Measurements from ENCODE around the gene TRIM7.

The TRIM7 gene

DNA sequence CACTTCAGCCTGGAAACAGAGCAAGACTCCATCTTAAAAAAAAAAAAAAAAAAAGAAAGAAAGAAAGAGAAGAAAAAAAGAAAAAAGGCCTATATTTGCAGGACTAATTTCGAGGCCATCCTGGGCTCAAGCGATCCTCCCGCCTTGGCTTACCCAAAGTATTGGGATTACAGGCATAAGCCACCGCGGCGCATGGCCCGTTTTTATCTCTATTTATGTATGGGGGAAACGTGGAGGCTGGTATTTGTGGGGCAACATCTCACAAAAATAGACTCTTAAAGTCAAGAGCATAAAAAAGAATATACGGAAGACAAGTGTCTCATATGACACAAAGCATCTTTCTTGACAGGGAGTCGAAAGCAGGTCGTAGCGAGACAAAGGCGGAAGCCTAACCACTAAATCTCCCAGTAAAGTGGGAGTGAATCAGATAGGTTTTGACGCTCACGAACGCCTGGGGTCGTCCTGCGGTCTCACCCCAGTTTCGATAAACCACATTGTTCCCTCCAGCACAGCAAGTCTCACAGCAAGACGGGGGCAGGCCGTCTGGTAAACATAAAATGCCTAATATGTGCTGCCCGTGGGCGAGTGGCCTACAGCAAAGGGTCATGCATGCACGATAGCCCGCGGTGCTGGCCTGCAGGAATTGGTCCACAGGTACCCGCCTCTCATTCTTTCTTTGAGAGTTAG, 16.3 kb upstream of the TRIM7 start:
- TF ChIP-seq, protein P1, sequence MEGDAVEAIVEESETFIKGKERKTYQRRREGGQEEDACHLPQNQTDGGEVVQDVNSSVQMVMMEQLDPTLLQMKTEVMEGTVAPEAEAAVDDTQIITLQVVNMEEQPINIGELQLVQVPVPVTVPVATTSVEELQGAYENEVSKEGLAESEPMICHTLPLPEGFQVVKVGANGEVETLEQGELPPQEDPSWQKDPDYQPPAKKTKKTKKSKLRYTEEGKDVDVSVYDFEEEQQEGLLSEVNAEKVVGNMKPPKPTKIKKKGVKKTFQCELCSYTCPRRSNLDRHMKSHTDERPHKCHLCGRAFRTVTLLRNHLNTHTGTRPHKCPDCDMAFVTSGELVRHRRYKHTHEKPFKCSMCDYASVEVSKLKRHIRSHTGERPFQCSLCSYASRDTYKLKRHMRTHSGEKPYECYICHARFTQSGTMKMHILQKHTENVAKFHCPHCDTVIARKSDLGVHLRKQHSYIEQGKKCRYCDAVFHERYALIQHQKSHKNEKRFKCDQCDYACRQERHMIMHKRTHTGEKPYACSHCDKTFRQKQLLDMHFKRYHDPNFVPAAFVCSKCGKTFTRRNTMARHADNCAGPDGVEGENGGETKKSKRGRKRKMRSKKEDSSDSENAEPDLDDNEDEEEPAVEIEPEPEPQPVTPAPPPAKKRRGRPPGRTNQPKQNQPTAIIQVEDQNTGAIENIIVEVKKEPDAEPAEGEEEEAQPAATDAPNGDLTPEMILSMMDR (IDR thresholded peaks at IDR 0.05), result no peak

DNA sequence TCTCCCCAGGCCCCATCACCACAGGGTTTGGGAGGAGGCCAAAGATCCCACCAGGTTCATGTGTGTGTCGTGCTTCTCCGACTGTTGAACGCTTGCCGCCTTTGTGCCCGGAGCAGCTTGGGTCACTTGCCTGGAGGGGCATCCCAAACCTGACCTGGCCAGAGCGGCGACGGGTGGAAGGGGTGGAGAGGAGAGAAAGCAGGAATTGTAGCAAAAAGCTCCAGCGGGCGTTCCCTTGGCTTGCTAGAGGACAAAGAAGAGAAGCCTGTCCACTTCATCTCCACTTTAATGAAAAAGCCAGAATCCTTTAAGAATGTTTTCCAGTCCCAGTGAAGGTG, 15.2 kb upstream of the TRIM7 start:
- TF ChIP-seq, protein P1 (IDR thresholded peaks at IDR 0.05), result no peak

DNA sequence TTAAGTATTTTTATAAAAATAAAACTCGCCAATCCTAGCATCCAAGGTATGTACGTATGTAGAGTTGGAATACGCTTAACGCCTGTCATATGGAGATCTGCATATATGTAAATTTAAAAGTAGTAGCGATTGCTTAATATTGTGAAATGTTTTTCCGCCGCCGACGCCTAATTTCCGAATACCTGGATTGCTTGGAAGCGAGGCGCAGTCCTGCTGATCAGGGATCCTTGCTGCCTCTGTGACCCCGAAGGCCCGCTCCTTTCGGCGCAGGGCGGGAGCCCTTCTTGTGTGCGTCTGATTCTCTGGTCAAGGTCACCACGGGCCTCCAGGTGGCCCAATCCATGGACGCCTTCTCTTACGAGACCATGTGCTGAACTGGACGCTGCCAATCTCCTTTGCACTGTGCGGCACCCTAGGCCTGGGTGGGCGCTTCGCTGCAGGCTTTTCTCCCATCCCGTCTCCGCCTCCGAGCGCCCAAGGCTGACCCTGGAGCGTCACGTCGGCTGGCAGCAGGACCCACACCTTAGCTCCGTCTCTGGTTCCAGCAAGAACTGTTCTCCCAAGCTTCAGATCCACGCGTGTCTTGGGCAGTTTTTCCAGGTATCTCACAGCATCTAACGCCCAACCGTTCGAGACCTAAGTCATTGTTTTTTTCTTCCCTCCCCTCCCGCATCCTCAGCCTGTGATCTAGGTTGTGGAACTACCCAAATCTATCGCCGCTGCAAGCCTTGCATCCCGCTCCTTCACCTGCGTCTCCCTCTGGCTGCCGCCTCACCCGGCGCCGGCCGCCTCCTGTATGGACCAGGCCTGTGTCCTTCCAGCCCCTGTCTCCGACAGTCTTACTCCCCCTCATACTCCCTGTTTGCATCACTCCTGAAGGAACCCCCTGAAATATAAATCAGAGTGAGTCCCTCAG, 14.5 kb upstream of the TRIM7 start:
- TF ChIP-seq, protein P1 (IDR thresholded peaks at IDR 0.05), result no peak

DNA sequence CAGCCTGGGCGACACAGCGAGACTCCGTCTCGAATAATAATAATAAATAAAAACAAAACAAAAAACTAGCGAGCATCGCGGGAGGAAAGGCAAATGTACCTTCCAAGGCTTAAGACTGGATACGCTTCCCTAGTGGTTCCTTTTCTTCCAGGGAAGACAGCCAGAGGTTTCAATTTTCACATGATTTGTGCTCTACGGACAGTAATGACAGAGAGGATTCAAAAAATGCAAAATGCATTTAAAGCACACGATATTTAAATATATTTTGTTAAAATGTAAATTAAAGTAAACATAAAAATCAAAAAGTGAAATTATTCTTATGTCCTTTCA, 13.8 kb upstream of the TRIM7 start:
- TF ChIP-seq, protein P1 (IDR thresholded peaks at IDR 0.05), result no peak

DNA sequence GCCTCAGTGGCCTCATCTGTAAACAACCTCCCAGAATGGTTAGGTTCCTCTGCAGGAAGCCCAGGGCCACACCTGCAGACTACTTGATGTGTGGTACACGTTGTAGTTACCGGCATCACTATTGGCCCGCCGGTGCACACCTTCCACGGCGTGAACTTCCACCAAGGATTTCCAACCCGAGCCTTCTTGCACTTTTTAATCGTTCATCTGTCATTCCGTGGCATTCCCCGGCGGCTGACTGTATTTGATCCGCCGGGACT, 12.7 kb upstream of the TRIM7 start:
- TF ChIP-seq, protein P1 (IDR thresholded peaks at IDR 0.05), result no peak

DNA sequence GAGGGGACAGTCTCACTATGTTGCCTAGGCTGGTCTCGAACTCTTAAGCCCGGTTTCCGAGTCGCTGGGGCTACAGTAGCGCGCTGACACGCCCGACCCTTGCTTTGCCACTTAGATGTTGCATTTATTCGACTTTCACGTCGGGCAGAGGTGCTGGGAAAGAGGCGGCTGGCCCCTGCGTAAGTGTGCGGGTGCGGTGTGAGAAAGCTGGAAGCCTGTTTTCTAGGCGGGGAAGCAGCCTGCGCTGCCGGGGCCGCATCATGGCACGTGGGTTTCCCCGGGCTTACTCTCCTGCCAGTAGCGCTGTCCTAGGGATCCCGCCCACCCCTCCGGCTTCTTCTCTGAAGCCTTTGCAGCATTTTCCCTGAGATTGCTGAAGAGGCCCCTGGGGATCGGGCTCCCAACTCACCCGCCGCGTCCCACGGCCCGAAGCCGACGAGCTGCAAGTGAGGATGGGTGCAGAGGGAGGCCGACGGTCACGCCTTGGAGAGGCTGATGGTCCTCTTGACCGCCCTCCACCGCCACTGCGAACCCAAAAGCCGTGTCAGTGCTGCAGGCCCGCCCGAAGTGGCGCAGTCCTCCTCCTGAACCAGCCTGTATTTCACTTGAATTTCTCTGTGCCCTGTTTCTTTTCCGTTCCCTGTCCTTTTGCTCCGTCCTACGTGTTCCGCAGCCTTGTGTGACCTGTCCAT, 12.3 kb upstream of the TRIM7 start:
- TF ChIP-seq, protein P1 (IDR thresholded peaks at IDR 0.05), result no peak

DNA sequence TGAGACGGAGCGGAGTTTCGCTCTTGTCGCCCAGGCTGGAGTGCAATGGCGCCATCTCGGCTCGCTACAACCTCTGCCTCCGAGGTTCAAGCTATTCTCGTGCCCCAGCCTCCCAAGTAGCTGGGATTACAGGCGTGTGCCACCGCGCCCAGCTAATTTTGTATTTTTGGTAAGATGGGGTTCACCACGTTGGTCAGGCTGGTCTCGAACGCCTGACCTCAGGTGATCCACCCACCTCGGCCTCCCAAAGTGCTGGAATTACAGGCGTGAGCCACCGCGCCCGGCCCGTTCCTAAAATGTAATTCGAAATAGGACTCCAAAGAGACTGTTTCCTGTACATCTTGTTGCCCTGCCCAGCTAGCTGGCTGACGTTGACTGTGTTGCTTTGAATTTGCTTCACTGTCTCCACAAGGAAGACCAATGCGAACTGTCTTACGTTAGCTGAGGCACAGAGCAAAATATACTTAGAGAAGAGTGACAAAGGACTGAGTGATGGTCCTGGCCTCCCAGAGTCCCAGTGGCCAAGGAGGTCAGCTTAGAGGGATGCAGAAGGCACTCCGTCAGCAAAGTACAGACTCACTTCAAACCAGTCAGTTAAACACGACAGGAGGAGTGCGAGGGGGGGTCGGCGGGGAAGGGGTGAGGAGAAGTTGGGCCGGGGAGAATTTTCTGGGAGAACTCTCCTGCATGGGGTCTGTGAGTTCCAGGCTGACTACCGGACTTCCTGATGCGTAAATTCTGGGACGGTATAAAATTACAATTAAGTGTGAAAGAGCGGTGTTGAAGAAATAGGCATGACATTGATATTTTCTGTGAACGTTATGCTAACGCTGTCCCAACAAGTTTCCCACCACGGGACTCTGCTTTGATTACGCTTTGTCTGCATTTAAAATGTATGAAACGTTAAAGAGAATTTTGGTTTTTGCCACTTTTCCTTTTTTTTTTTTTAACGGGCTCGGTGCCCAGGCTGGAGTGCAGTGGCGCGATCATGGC, 11.3 kb upstream of the TRIM7 start:
- TF ChIP-seq, protein P1 (IDR thresholded peaks at IDR 0.05), result no peak

Measured in LNCAP (cell line).